Activated B cell treated with CpG ODN at 0.5 μM for 24 hours (primary cell): ENCODE results near the gene MISP3. TPM values are rescaled to one million over a fixed set of nuclear protein-coding genes. Genes with fewer than 3 reads are reported as not detected.

Experiments
- ATAC-seq: fragments of 200-7000 bp; cut with Tn5 transposase; one replicate; pipeline ENCODE4 v1.10.0; 2021; ENCODE audit warnings: low read depth, mild to moderate bottlenecking, moderate library complexity
- CTCF ChIA-PET: fragments of 350-600 bp; sonication (Branson Sonifier 250); formaldehyde crosslinking; loops from one replicate; lab custom pipeline; 2021; ENCODE audit warnings: antibody characterized with exemption; lab: Charles Lee
- POLR2A ChIA-PET: fragments of 350-600 bp; sonication (Branson Sonifier 250); formaldehyde crosslinking; loops from one replicate; lab custom pipeline; 2021; ENCODE audit warnings: antibody characterized with exemption; lab: Charles Lee
- DNase-seq: peaks from one replicate; pipeline ENCODE4 v3.0.0; 2022
- H3K27ac Mint-ChIP-seq: one replicate; pipeline ENCODE4 v1.8.0; 2020; ENCODE audit warnings: mixed read lengths
- H3K27me3 Mint-ChIP-seq: one replicate; pipeline ENCODE4 v1.8.0; 2021; ENCODE audit warnings: mixed read lengths
- H3K36me3 Mint-ChIP-seq: one replicate; pipeline ENCODE4 v1.8.0; 2021; ENCODE audit warnings: low read depth, mixed read lengths
- H3K4me1 Mint-ChIP-seq: one replicate; pipeline ENCODE4 v1.8.0; 2021; ENCODE audit warnings: mixed read lengths
- H3K4me3 Mint-ChIP-seq: one replicate; pipeline ENCODE4 v1.8.0; 2020; ENCODE audit warnings: mild to moderate bottlenecking, mixed read lengths
- H3K9me3 Mint-ChIP-seq: one replicate; pipeline ENCODE4 v1.8.0; 2020; ENCODE audit warnings: mixed read lengths
- intact Hi-C: fragments of 100-400 bp; cut with micrococcal nuclease; formaldehyde crosslinking; loops from one replicate; pipeline ENCODE4 v1.15.1; 2024
- total RNA-seq: library from RNA; stranded (reverse); gene quantifications from 2 replicates; pipeline ENCODE4 v1.2.3, GENCODE V29; 2022
- TF ChIP-seq, protein P1 (sequence below): fragments of 200-600 bp; IDR thresholded peaks from one replicate; pipeline ENCODE4 v1.8.0; 2022; ENCODE audit warnings: antibody characterized with exemption, mild to moderate bottlenecking

MISP3 gene
- total RNA-seq, 1 donor from 2014 or later, result 0.18 TPM

DNA sequence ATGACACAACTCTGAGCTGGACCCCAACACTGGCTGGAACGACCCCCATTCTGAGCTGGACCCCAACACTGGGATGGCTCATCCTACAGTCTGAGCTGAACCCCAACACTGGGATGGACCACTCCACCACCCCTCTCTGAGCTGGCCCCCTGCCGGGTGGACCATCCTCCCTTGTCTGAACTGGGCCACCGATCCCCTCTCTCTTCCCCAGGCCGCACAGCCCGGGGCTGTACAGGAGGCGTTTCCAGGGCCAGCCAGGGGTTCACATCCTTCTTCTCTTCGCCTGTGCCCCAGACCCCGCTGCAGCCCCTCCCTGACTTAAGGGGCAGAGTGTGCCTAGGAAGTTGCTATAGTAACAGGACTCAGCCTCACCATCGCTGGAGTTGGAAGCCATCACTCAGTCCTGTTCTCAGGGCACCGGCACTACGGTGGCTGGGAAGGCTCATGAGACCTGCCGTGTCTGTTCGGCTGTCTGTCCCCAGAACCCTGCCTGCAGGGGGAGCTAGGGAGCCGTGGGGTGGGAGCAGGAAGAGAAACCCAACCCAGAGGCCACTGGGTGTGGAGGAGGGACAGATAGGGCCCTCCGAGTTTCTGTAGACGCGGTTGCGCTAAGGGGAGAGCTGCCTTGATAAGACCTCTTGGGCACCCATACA, 41.3 kb downstream of the MISP3 start:
- Mint-ChIP-seq H3K4me1 (peaks cover 39% of the 10 kb centered on the region), H3K27ac (no peak overlapping the region), H3K4me3 (no peak overlapping the region), H3K36me3 (peaks cover 1% of the 10 kb centered on the region), H3K9me3 (no peaks in the 10 kb centered on the region), H3K27me3 (no peaks in the 10 kb centered on the region)
- intact Hi-C loops, result loop anchor here (2.0 to 10.0 kb wide), 2 partner anchors 41 to 319 kb away; partner anchors contain the start of genes MISP3 and ZSWIM4
- TF ChIP-seq, protein P1, sequence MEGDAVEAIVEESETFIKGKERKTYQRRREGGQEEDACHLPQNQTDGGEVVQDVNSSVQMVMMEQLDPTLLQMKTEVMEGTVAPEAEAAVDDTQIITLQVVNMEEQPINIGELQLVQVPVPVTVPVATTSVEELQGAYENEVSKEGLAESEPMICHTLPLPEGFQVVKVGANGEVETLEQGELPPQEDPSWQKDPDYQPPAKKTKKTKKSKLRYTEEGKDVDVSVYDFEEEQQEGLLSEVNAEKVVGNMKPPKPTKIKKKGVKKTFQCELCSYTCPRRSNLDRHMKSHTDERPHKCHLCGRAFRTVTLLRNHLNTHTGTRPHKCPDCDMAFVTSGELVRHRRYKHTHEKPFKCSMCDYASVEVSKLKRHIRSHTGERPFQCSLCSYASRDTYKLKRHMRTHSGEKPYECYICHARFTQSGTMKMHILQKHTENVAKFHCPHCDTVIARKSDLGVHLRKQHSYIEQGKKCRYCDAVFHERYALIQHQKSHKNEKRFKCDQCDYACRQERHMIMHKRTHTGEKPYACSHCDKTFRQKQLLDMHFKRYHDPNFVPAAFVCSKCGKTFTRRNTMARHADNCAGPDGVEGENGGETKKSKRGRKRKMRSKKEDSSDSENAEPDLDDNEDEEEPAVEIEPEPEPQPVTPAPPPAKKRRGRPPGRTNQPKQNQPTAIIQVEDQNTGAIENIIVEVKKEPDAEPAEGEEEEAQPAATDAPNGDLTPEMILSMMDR, result no peak
- ATAC-seq (no peak), DNase-seq (no peak)
- POLR2A ChIA-PET, result interaction anchor here (0.6 kb wide), 1 partner anchor 372 kb away, joined by 7 read pairs; no protein-coding TSS in a partner anchor
- CTCF ChIA-PET, result interaction anchor here (1.0 to 1.9 kb wide), 4 partner anchors 24 to 55 kb away, joined by 3 to 9 read pairs (median 6); no protein-coding TSS in a partner anchor

DNA sequence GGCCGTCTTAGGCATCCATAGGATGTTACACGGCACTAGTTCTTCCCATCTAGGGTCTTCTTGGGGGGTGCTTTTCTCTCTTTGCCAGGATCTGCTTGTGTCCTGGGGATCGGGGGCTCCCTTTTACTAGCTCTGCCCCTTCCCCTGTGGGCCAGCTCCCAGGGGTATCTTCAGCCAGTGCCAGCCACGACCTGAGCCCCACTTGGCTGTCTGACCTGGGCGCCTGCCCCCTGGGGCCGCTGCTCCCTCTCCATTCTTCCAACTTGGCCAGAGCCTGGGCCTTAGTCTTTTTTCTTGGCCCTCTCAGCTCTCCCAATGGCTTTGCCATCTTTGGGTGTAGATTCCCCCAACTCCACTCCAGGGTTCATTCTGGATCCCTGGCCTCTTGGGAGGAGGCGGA, 41.9 kb downstream of the MISP3 start:
- ChIA-PET CTCF (interaction anchor here (1.0 to 1.9 kb wide), 5 partner anchors 8 to 55 kb away, joined by 3 to 9 read pairs (median 5); no protein-coding TSS in a partner anchor), POLR2A (interaction anchor here (0.8 kb wide), 1 partner anchor 22 kb away, joined by 3 read pairs; the partner anchor contains the start of gene ASF1B)
- Mint-ChIP-seq H3K9me3 (no peaks in the 10 kb centered on the region), H3K27ac (no peak overlapping the region), H3K4me1 (peaks cover 42% of the 10 kb centered on the region), H3K36me3 (peaks cover 1% of the 10 kb centered on the region), H3K4me3 (no peak overlapping the region), H3K27me3 (no peaks in the 10 kb centered on the region)
- ATAC-seq (no peak), DNase-seq (no peak)
- TF ChIP-seq, protein P1, result no peak
- intact Hi-C loops, result loop anchor here (2.0 to 10.0 kb wide), 2 partner anchors 42 to 320 kb away; partner anchors contain the start of genes MISP3 and ZSWIM4

DNA sequence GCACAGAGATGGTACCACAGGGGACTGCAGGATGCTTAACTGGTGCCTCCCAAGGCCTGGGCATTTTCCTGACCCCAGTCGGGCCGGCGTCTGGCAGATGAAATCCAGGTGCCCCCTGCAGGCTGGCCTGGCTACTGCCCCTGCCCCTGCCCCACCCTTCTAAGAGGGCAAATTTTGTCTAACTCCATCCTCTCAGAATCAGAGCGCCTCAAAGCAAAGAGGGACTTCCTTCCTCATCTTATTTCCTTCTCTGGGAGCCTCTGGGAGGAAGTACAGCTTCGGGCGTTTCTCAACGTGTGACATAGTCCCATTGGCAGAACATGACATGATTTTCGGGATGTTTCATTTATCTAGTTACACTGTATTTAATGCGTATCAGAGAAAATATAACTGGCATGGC, 42.3 kb downstream of the MISP3 start:
- Mint-ChIP-seq H3K9me3 (no peaks in the 10 kb centered on the region), H3K27me3 (no peaks in the 10 kb centered on the region), H3K36me3 (peaks cover 1% of the 10 kb centered on the region), H3K4me3 (peak overlapping the region; percentile 55), H3K4me1 (peaks cover 42% of the 10 kb centered on the region), H3K27ac (peak overlapping the region; percentile 46)
- TF ChIP-seq, protein P1, result no peak
- DNase-seq (peak; percentile 48), ATAC-seq (no peak)
- intact Hi-C loops, result loop anchor here (1.0 to 10.0 kb wide), 3 partner anchors 42 to 320 kb away; partner anchors contain the start of genes MISP3 and ZSWIM4
- POLR2A ChIA-PET, result interaction anchor here (0.8 kb wide), 1 partner anchor 22 kb away, joined by 3 read pairs; the partner anchor contains the start of gene ASF1B
- CTCF ChIA-PET, result interaction anchor here (1.1 to 1.9 kb wide), 4 partner anchors 9 to 56 kb away, joined by 3 to 9 read pairs (median 6); no protein-coding TSS in a partner anchor

DNA sequence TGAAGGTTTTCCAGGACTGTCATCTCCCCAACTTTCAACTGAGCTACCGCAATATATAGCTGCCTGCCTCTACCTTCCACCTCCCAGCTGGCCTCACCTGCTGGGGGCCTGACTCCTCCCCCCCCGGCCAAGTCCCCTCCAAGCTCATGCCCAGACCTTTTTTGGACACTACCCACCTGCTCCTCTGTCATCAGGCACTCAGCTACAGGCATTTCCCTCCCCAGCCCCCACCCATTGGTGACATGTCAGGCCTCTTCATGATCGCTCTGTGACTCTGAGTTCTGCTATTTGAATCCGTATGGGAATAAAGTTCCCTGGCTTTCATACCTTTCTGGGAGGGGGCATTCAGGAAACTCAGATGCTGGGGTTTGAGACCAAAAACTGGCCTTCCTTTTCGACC, 43.2 kb downstream of the MISP3 start:
- Mint-ChIP-seq H3K27me3 (no peaks in the 10 kb centered on the region), H3K4me1 (peaks cover 42% of the 10 kb centered on the region), H3K9me3 (no peaks in the 10 kb centered on the region), H3K4me3 (peak overlapping the region; percentile 84), H3K36me3 (peaks cover 1% of the 10 kb centered on the region), H3K27ac (no peak overlapping the region)
- intact Hi-C loops, result loop anchor here (1.0 to 10.0 kb wide), 3 partner anchors 43 to 321 kb away; partner anchors contain the start of genes MISP3 and ZSWIM4
- ATAC-seq, result no peak
- TF ChIP-seq, protein P1, result no peak
- POLR2A ChIA-PET, result no interaction called here
- CTCF ChIA-PET, result interaction anchor here (0.5 to 1.9 kb wide), 4 partner anchors 21 to 57 kb away, joined by 3 to 9 read pairs (median 6); partner anchors contain the start of gene ASF1B
- DNase-seq, result no peak

DNA sequence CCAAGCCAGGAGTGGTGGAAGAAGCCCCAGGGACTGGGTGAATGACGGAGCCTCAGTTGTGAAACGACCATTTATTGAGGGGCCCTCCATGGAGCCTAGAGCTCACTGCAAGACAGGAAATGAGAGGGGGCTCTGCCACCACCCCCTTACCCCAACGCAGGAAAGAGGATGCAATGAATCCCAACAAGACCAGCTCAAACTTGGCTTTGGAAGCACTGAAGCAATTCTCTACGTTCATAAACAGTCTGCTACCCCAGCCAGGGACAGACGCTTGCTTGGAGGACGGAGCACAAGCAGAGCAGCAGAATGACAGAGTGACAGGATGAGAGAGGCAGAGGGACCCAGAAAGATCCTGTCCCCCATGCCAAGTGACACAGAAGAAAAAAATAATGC, 43.9 kb downstream of the MISP3 start:
- peaks cover 42% of the 10 kb centered on the region for H3K4me1 Mint-ChIP-seq
- TF ChIP-seq, protein P1, result no peak
- intact Hi-C loops, result loop anchor here (10.0 kb wide), 1 partner anchor 322 kb away; the partner anchor contains the start of gene ZSWIM4
- H3K9me3 Mint-ChIP-seq, result no peaks in the 10 kb centered on the region
- H3K27ac Mint-ChIP-seq, result peak overlapping the region; percentile 30
- H3K4me3 Mint-ChIP-seq, result peak overlapping the region; percentile 84
- peaks cover 1% of the 10 kb centered on the region for H3K36me3 Mint-ChIP-seq
- ATAC-seq (no peak), DNase-seq (no peak)
- ChIA-PET CTCF (interaction anchor here (1.3 kb wide), 1 partner anchor 20 kb away, joined by 7 read pairs; the partner anchor contains the start of gene ASF1B), POLR2A (interaction anchor here (2.0 kb wide), 1 partner anchor 27 kb away, joined by 5 read pairs; no protein-coding TSS in a partner anchor)
- H3K27me3 Mint-ChIP-seq, result no peaks in the 10 kb centered on the region
